Stimulated activated CD8-positive, alpha-beta memory T cell treated with anti-CD3 and anti-CD28 coated beads, Interleukin-4, amount 100 ng/mL, for 1 hour (primary cell): ENCODE results near the gene RTN4RL2.

Source experiments
- DNase-seq, 2 donors: peaks; one replicate each; pipeline ENCODE4 v3.0.0-alpha.2; 2020; ENCODE audit warnings: low read depth in 2 of 2, low spot score in 1 of 2

The RTN4RL2 gene

GRCh38 chr11:57460022-57460757 is at the start of gene RTN4RL2:
TSS of gene RTN4RL2 (plus strand) at chr11:57460528. CDS start at chr11:57460866, 338 bp downstream.
- no peak for DNase-seq

- no peak for DNase-seq
These were observed 46.6 kb upstream of the RTN4RL2 start for GRCh38 chr11:57413681-57414080.

GRCh38 chr11:57414612-57415212 is 45.6 kb upstream of the RTN4RL2 start:
- DNase-seq = no peak

- no peak for DNase-seq
These were observed 43.9 kb upstream of the RTN4RL2 start for GRCh38 chr11:57416436-57416835.

- no peak for DNase-seq
These were observed 43.3 kb upstream of the RTN4RL2 start for GRCh38 chr11:57417056-57417455.

- no peak for DNase-seq
These were observed 42.2 kb upstream of the RTN4RL2 start for GRCh38 chr11:57418131-57418530.

- DNase-seq = no peak
These were observed 41.2 kb upstream of the RTN4RL2 start for GRCh38 chr11:57419146-57419545.

GRCh38 chr11:57421066-57421465 is 39.3 kb upstream of the RTN4RL2 start:
- no peak for DNase-seq

GRCh38 chr11:57421805-57422204 is 38.5 kb upstream of the RTN4RL2 start:
- DNase-seq = no peak

- no peak for DNase-seq
These were observed 37.7 kb upstream of the RTN4RL2 start for GRCh38 chr11:57422669-57423068.

GRCh38 chr11:57424137-57424791 is 36.1 kb upstream of the RTN4RL2 start:
- DNase-seq = no peak

GRCh38 chr11:57424792-57425564 is 35.4 kb upstream of the RTN4RL2 start:
- peak; percentile 53 to 74 for DNase-seq

- no peak for DNase-seq
These were observed 34.5 kb upstream of the RTN4RL2 start for GRCh38 chr11:57425565-57426438.

GRCh38 chr11:57426439-57426928 is 33.8 kb upstream of the RTN4RL2 start:
- no peak for DNase-seq

GRCh38 chr11:57426929-57427726 is 33.2 kb upstream of the RTN4RL2 start, which contains the start of gene SLC43A3:
TSS of gene SLC43A3 (minus strand) at chr11:57427121. CDS start at chr11:57426172, 949 bp downstream.
- DNase-seq = peak; percentile 29 to 39

GRCh38 chr11:57427727-57428082 is 32.6 kb upstream of the RTN4RL2 start:
- DNase-seq = no peak

- DNase-seq = no peak
These were observed 31.7 kb upstream of the RTN4RL2 start for GRCh38 chr11:57428643-57429042.

- DNase-seq = no peak
These were observed 30.4 kb upstream of the RTN4RL2 start for GRCh38 chr11:57429946-57430345.

- DNase-seq = no peak
These were observed 29.4 kb upstream of the RTN4RL2 start for GRCh38 chr11:57430952-57431351.
